Subcutaneous abdominal adipose tissue (tissue), 5 donors: Measurements from ENCODE around the gene RNF213.
"Not testable (repeated sequence)": the region's sequence is repeated elsewhere in the genome, so short reads cannot be mapped to it uniquely, and the experiment has no call there.

Experiments used
- H3K27ac ChIP-seq: one replicate; pipeline ENCODE4 v1.7.0; 2013; ENCODE audit warnings: low read depth, mild to moderate bottlenecking, inconsistent platforms, low read length, moderate library complexity
- H3K27me3 ChIP-seq, 5 donors: one replicate each; pipeline ENCODE4 v1.7.0; 2013; ENCODE audit warnings: low read length in 5 of 5, inconsistent platforms in 1 of 5; ENCODE audit not compliant: control insufficient read depth in 5 of 5, insufficient read depth in 4 of 5
- H3K36me3 ChIP-seq, 5 donors: one replicate each; pipeline ENCODE4 v1.7.0; 2013; ENCODE audit warnings: low read length in 5 of 5; ENCODE audit not compliant: control insufficient read depth in 5 of 5, insufficient read depth in 5 of 5
- H3K4me1 ChIP-seq, 5 donors: one replicate each; pipeline ENCODE4 v1.7.0; 2013; ENCODE audit warnings: low read length in 5 of 5, mild to moderate bottlenecking in 3 of 5, moderate library complexity in 1 of 5; ENCODE audit not compliant: control insufficient read depth in 5 of 5, insufficient read depth in 5 of 5
- H3K4me3 ChIP-seq, 5 donors: one replicate each; pipeline ENCODE4 v1.7.0; 2013; ENCODE audit warnings: low read length in 5 of 5, low read depth in 1 of 5
- H3K9ac ChIP-seq, 5 donors: one replicate each; pipeline ENCODE4 v1.7.0; 2013; ENCODE audit warnings: low read length in 5 of 5, mild to moderate bottlenecking in 4 of 5, moderate library complexity in 3 of 5
- H3K9me3 ChIP-seq, 5 donors: one replicate each; pipeline ENCODE4 v1.7.0; 2013; ENCODE audit warnings: low read length in 5 of 5; ENCODE audit not compliant: control insufficient read depth in 5 of 5
- donor health status: healthy.
- donor health status: healthy.
- donor health status: healthy.
- donor health status: healthy.
- donor health status: healthy.

The RNF213 gene

DNA sequence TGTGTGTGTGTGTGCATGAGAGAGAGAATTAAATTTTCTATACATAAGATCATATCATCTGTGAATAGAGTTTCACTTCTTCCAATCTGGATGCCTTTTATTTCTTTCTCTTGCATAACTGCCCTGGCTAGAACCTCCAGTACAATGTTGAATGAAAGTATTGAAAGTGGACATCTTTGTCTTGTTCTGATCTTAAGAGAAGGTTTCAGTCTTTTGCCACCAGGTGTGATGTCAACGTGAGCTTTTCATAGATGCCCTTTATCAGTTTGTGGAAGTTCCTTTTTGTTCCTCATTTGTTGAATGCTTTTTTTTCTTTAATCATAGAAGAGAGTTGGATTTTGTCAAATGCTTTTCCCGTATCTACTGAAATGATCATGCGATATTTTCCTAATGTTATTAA lies 63.3 kb downstream of the RNF213 start:
- H3K36me3 ChIP-seq: peaks cover 20 to 92% (median 69%) of the 10 kb centered on the region in 5 donors

DNA sequence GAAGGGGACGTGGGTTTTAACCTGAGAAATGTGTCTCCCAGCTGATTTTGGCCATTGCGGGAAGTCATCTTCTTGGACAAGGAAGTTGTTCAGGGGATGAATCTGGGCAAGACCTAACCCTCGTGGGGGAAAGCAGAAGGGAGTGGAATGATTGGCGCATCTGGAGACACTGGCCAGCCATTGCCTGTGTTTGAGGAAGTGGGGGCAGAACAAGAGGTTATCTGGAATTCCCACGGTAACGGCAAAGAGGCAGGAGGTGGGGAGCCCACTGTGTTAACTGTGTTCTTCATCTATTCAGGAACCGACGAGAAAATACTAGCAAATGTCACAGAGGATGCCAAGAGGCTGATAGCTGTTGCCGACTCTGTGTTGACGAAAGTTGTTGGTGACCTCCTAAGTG lies 66.9 kb downstream of the RNF213 start:
- no peak overlapping the region for H3K9ac ChIP-seq
- no peak overlapping the region for H3K4me3 ChIP-seq
- H3K27me3 ChIP-seq: no peaks in the 10 kb centered on the region
- no peaks in the 10 kb centered on the region for H3K9me3 ChIP-seq
- H3K4me1 ChIP-seq: no peaks in the 10 kb centered on the region
- H3K36me3 ChIP-seq: peaks cover 16 to 93% (median 75%) of the 10 kb centered on the region in 5 donors
- H3K27ac ChIP-seq: no peak overlapping the region

More for the DNA sequence above, 63.3 kb downstream of the RNF213 start:
- Histone ChIP-seq H3K27me3 (no peaks in the 10 kb centered on the region), H3K4me3 (no peak overlapping the region), H3K27ac (no peak overlapping the region), H3K4me1 (no peaks in the 10 kb centered on the region), H3K9me3 (no peaks in the 10 kb centered on the region), H3K9ac (no peak overlapping the region)

GRCh38 chr17:80328634-80329380 lies 68.2 kb downstream of the RNF213 start:
- peaks cover 10 to 89% (median 78%) of the 10 kb centered on the region in 5 donors for H3K36me3 ChIP-seq
- H3K9me3 ChIP-seq: no peaks in the 10 kb centered on the region
- no peaks in the 10 kb centered on the region for H3K27me3 ChIP-seq
- H3K4me1 ChIP-seq: no peaks in the 10 kb centered on the region
- no peak overlapping the region for H3K9ac ChIP-seq
- no peak overlapping the region for H3K4me3 ChIP-seq
- no peak overlapping the region for H3K27ac ChIP-seq

DNA sequence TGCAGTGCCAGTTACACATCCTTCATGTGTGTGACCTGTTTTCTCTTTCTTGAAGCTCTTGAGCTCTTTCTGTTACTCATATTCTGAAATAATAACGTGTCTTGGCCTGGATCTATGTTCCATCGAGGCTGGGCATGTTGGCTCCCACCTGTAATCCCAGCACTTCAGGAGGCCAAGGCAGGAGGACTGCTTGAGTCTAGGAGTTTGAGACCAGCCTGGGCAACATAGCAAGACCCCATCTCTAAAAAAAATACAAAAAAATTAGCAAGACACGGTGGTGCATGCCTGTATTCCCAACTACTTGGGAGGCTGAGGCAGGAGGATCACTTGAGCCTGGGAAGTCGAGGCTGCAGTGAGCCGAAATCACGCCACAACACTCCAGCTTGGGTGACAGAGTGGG lies 68.8 kb downstream of the RNF213 start:
- H3K27ac ChIP-seq, H3K4me3 ChIP-seq, H3K9ac ChIP-seq, H3K27me3 ChIP-seq, H3K9me3 ChIP-seq, H3K4me1 ChIP-seq: not testable (repeated sequence)
- H3K36me3 ChIP-seq: peaks cover 10 to 93% (median 82%) of the 10 kb centered on the region in 5 donors

- H3K4me3 ChIP-seq: no peak overlapping the region
- H3K4me1 ChIP-seq: no peaks in the 10 kb centered on the region
- peaks cover 8 to 89% (median 80%) of the 10 kb centered on the region in 5 donors for H3K36me3 ChIP-seq
- H3K9me3 ChIP-seq: no peaks in the 10 kb centered on the region
- H3K9ac ChIP-seq: no peak overlapping the region
- H3K27ac ChIP-seq: no peak overlapping the region
- no peaks in the 10 kb centered on the region for H3K27me3 ChIP-seq
These were observed 69.6 kb downstream of the RNF213 start for GRCh38 chr17:80330276-80330675.

GRCh38 chr17:80330938-80331337 lies 70.3 kb downstream of the RNF213 start:
- H3K4me3 ChIP-seq, H3K27ac ChIP-seq, H3K9ac ChIP-seq, H3K27me3 ChIP-seq, H3K4me1 ChIP-seq, H3K9me3 ChIP-seq: not testable (repeated sequence)
- peaks cover 8 to 90% (median 84%) of the 10 kb centered on the region in 5 donors for H3K36me3 ChIP-seq

DNA sequence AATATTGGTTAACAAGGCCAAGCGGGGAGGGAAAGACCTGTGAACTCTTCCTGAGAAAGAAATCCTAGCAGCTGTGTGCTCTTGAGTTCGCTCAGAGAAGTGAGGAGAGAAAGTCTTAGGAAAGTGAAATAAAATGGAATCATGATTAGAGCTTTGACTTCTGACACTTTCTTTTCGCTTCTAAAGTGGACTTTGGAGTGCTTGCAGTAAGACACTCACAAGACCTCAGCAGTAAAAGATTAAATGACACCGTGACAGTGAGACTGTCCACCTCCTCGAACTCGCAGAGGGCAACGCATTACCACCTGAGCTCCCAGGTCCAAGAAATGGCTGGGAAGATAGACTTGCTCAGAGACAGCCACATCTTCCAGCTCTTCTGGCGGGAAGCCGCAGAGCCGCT lies 71.2 kb downstream of the RNF213 start:
- Histone ChIP-seq H3K9ac (no peak overlapping the region), H3K27ac (no peak overlapping the region), H3K9me3 (no peaks in the 10 kb centered on the region), H3K27me3 (no peaks in the 10 kb centered on the region), H3K4me3 (no peak overlapping the region), H3K36me3 (peaks cover 8 to 90% (median 85%) of the 10 kb centered on the region in 5 donors), H3K4me1 (no peaks in the 10 kb centered on the region)

GRCh38 chr17:80337195-80337895 lies 76.7 kb downstream of the RNF213 start:
- no peak overlapping the region for H3K27ac ChIP-seq
- H3K9me3 ChIP-seq: no peaks in the 10 kb centered on the region
- no peaks in the 10 kb centered on the region for H3K27me3 ChIP-seq
- no peak overlapping the region for H3K4me3 ChIP-seq
- peaks cover 9 to 89% (median 79%) of the 10 kb centered on the region in 5 donors for H3K36me3 ChIP-seq
- H3K9ac ChIP-seq: no peak overlapping the region
- H3K4me1 ChIP-seq: no peaks in the 10 kb centered on the region

- no peaks in the 10 kb centered on the region for H3K27me3 ChIP-seq
- no peak overlapping the region for H3K9ac ChIP-seq
- H3K27ac ChIP-seq: no peak overlapping the region
- H3K9me3 ChIP-seq: no peaks in the 10 kb centered on the region
- no peaks in the 10 kb centered on the region for H3K4me1 ChIP-seq
- H3K36me3 ChIP-seq: peaks cover 10 to 91% (median 81%) of the 10 kb centered on the region in 5 donors
- H3K4me3 ChIP-seq: no peak overlapping the region
These were observed 78.5 kb downstream of the RNF213 start for GRCh38 chr17:80339118-80339517.

GRCh38 chr17:80339731-80340456 lies 79.2 kb downstream of the RNF213 start:
- Histone ChIP-seq H3K9me3 (no peaks in the 10 kb centered on the region), H3K9ac (no peak overlapping the region), H3K4me3 (no peak overlapping the region), H3K27me3 (no peaks in the 10 kb centered on the region), H3K4me1 (no peaks in the 10 kb centered on the region), H3K36me3 (peaks cover 16 to 95% (median 86%) of the 10 kb centered on the region in 5 donors), H3K27ac (no peak overlapping the region)
